ENCODE measurements around the gene RHBDF2.

DNA sequence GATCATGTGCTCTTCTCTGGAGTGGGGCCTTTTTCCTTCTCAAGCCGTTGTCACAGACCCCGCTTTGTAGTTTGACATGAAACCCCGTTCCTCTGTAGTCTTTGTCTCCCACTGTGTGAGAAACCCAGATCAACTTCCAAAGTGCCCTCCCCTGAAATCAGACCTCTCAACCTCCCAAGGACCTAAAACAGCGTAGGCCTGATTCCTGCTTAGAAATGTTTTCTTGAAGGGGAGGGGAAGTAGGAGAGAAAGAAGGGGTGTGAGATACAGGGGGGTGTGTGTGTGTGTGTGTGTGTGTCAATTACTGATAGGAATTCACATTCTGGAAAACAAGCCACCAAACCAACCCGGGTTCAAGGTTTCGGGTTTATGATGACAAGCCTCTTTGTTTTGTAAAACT is 49.7 kb downstream of the RHBDF2 start:
- TF ChIP-seq BHLHE40 (IDR thresholded peaks at IDR 0.05; ENCODE audit: borderline replicate concordance), result no peak
- TF ChIP-seq ELF4 (IDR thresholded peaks at IDR 0.05), result no peak
- no peak for TF ChIP-seq SP1 (IDR thresholded peaks at IDR 0.05)
- TF ChIP-seq ARNT (IDR thresholded peaks at IDR 0.05), result no peak
- TF ChIP-seq FOXK2 (IDR thresholded peaks at IDR 0.05), result no peak
